ENCODE measurements around the gene ASS1.

Gene ASS1

GRCh38 chr9:130472184-130472705, 27.5 kb downstream of the ASS1 start:
- no peak overlapping the region for H3K27ac ChIP-seq (ENCODE audit: low read length)
- H3K27me3 ChIP-seq (ENCODE audit: control insufficient read depth, insufficient read depth, low read length) = peaks cover 16% of the 10 kb centered on the region
- H3K9me3 ChIP-seq (ENCODE audit: control insufficient read depth, low read depth, low read length) = no peaks in the 10 kb centered on the region
- H3K36me3 ChIP-seq (ENCODE audit: control insufficient read depth, low read depth, low read length) = no peaks in the 10 kb centered on the region
- peaks cover 29% of the 10 kb centered on the region for H3K4me1 ChIP-seq (ENCODE audit: control insufficient read depth, low read depth, low read length)
- H3K9ac ChIP-seq (ENCODE audit: low read length) = no peak overlapping the region
- H3K4me3 ChIP-seq (ENCODE audit: low read length) = no peak overlapping the region

GRCh38 chr9:130473009-130473408, 28.2 kb downstream of the ASS1 start:
- Histone ChIP-seq H3K27me3 (ENCODE audit: control insufficient read depth, insufficient read depth, low read length) (peaks cover 9% of the 10 kb centered on the region), H3K4me1 (ENCODE audit: control insufficient read depth, low read depth, low read length) (peaks cover 22% of the 10 kb centered on the region)

GRCh38 chr9:130473566-130473965, 28.8 kb downstream of the ASS1 start:
- no peak overlapping the region for H3K9ac ChIP-seq (ENCODE audit: low read length)
- no peak overlapping the region for H3K27ac ChIP-seq (ENCODE audit: low read length)
- H3K9me3 ChIP-seq (ENCODE audit: control insufficient read depth, low read depth, low read length) = no peaks in the 10 kb centered on the region

More at GRCh38 chr9:130473009-130473408, 28.2 kb downstream of the ASS1 start:
- Histone ChIP-seq H3K4me3 (ENCODE audit: low read length) (no peak overlapping the region), H3K9ac (ENCODE audit: low read length) (no peak overlapping the region), H3K9me3 (ENCODE audit: control insufficient read depth, low read depth, low read length) (no peaks in the 10 kb centered on the region), H3K27ac (ENCODE audit: low read length) (no peak overlapping the region), H3K36me3 (ENCODE audit: control insufficient read depth, low read depth, low read length) (no peaks in the 10 kb centered on the region)

GRCh38 chr9:130474106-130474505, 29.3 kb downstream of the ASS1 start:
- no peak overlapping the region for H3K4me3 ChIP-seq (ENCODE audit: low read length)
- peaks cover 6% of the 10 kb centered on the region for H3K27me3 ChIP-seq (ENCODE audit: control insufficient read depth, insufficient read depth, low read length)
- no peaks in the 10 kb centered on the region for H3K9me3 ChIP-seq (ENCODE audit: control insufficient read depth, low read depth, low read length)
- peaks cover 22% of the 10 kb centered on the region for H3K4me1 ChIP-seq (ENCODE audit: control insufficient read depth, low read depth, low read length)
- H3K9ac ChIP-seq (ENCODE audit: low read length) = no peak overlapping the region
- H3K36me3 ChIP-seq (ENCODE audit: control insufficient read depth, low read depth, low read length) = no peaks in the 10 kb centered on the region
- H3K27ac ChIP-seq (ENCODE audit: low read length) = no peak overlapping the region

More at GRCh38 chr9:130473566-130473965, 28.8 kb downstream of the ASS1 start:
- H3K4me3 ChIP-seq (ENCODE audit: low read length) = no peak overlapping the region
- H3K36me3 ChIP-seq (ENCODE audit: control insufficient read depth, low read depth, low read length) = no peaks in the 10 kb centered on the region
- H3K4me1 ChIP-seq (ENCODE audit: control insufficient read depth, low read depth, low read length) = peaks cover 22% of the 10 kb centered on the region
- peaks cover 6% of the 10 kb centered on the region for H3K27me3 ChIP-seq (ENCODE audit: control insufficient read depth, insufficient read depth, low read length)

- H3K4me3 ChIP-seq (ENCODE audit: low read length) = no peak overlapping the region
- H3K27ac ChIP-seq (ENCODE audit: low read length) = no peak overlapping the region
- H3K9me3 ChIP-seq (ENCODE audit: control insufficient read depth, low read depth, low read length) = no peaks in the 10 kb centered on the region
- peaks cover 22% of the 10 kb centered on the region for H3K4me1 ChIP-seq (ENCODE audit: control insufficient read depth, low read depth, low read length)
- peaks cover 6% of the 10 kb centered on the region for H3K27me3 ChIP-seq (ENCODE audit: control insufficient read depth, insufficient read depth, low read length)
- no peak overlapping the region for H3K9ac ChIP-seq (ENCODE audit: low read length)
- H3K36me3 ChIP-seq (ENCODE audit: control insufficient read depth, low read depth, low read length) = no peaks in the 10 kb centered on the region
These were observed 31.5 kb downstream of the ASS1 start for GRCh38 chr9:130476151-130476730.

- Histone ChIP-seq H3K9me3 (ENCODE audit: control insufficient read depth, low read depth, low read length) (no peaks in the 10 kb centered on the region), H3K9ac (ENCODE audit: low read length) (no peak overlapping the region), H3K36me3 (ENCODE audit: control insufficient read depth, low read depth, low read length) (no peaks in the 10 kb centered on the region), H3K4me3 (ENCODE audit: low read length) (no peak overlapping the region), H3K27ac (ENCODE audit: low read length) (no peak overlapping the region), H3K27me3 (ENCODE audit: control insufficient read depth, insufficient read depth, low read length) (peaks cover 6% of the 10 kb centered on the region), H3K4me1 (ENCODE audit: control insufficient read depth, low read depth, low read length) (peaks cover 17% of the 10 kb centered on the region)
These were observed 32.8 kb downstream of the ASS1 start for GRCh38 chr9:130477564-130477963.

GRCh38 chr9:130478152-130478551, 33.4 kb downstream of the ASS1 start:
- H3K27ac ChIP-seq (ENCODE audit: low read length) = no peak overlapping the region
- H3K4me1 ChIP-seq (ENCODE audit: control insufficient read depth, low read depth, low read length) = peaks cover 13% of the 10 kb centered on the region
- peaks cover 2% of the 10 kb centered on the region for H3K27me3 ChIP-seq (ENCODE audit: control insufficient read depth, insufficient read depth, low read length)
- no peaks in the 10 kb centered on the region for H3K36me3 ChIP-seq (ENCODE audit: control insufficient read depth, low read depth, low read length)
- no peak overlapping the region for H3K4me3 ChIP-seq (ENCODE audit: low read length)
- H3K9ac ChIP-seq (ENCODE audit: low read length) = no peak overlapping the region
- no peaks in the 10 kb centered on the region for H3K9me3 ChIP-seq (ENCODE audit: control insufficient read depth, low read depth, low read length)

- peaks cover 8% of the 10 kb centered on the region for H3K4me1 ChIP-seq (ENCODE audit: control insufficient read depth, low read depth, low read length)
- no peaks in the 10 kb centered on the region for H3K9me3 ChIP-seq (ENCODE audit: control insufficient read depth, low read depth, low read length)
- H3K9ac ChIP-seq (ENCODE audit: low read length) = no peak overlapping the region
- no peaks in the 10 kb centered on the region for H3K27me3 ChIP-seq (ENCODE audit: control insufficient read depth, insufficient read depth, low read length)
- H3K4me3 ChIP-seq (ENCODE audit: low read length) = no peak overlapping the region
- H3K36me3 ChIP-seq (ENCODE audit: control insufficient read depth, low read depth, low read length) = no peaks in the 10 kb centered on the region
- H3K27ac ChIP-seq (ENCODE audit: low read length) = no peak overlapping the region
These were observed 34.2 kb downstream of the ASS1 start for GRCh38 chr9:130478736-130479575.

- Histone ChIP-seq H3K27me3 (ENCODE audit: control insufficient read depth, insufficient read depth, low read length) (no peaks in the 10 kb centered on the region), H3K4me3 (ENCODE audit: low read length) (no peak overlapping the region), H3K9ac (ENCODE audit: low read length) (no peak overlapping the region), H3K9me3 (ENCODE audit: control insufficient read depth, low read depth, low read length) (no peaks in the 10 kb centered on the region), H3K36me3 (ENCODE audit: control insufficient read depth, low read depth, low read length) (no peaks in the 10 kb centered on the region), H3K27ac (ENCODE audit: low read length) (no peak overlapping the region), H3K4me1 (ENCODE audit: control insufficient read depth, low read depth, low read length) (peaks cover 2% of the 10 kb centered on the region)
These were observed 34.8 kb downstream of the ASS1 start for GRCh38 chr9:130479587-130479986.

- Histone ChIP-seq H3K27ac (ENCODE audit: low read length) (no peak overlapping the region), H3K9ac (ENCODE audit: low read length) (no peak overlapping the region), H3K27me3 (ENCODE audit: control insufficient read depth, insufficient read depth, low read length) (no peaks in the 10 kb centered on the region), H3K4me3 (ENCODE audit: low read length) (no peak overlapping the region), H3K4me1 (ENCODE audit: control insufficient read depth, low read depth, low read length) (no peaks in the 10 kb centered on the region), H3K36me3 (ENCODE audit: control insufficient read depth, low read depth, low read length) (no peaks in the 10 kb centered on the region), H3K9me3 (ENCODE audit: control insufficient read depth, low read depth, low read length) (no peaks in the 10 kb centered on the region)
These were observed 35.9 kb downstream of the ASS1 start for GRCh38 chr9:130480673-130481072.

- Histone ChIP-seq H3K9ac (ENCODE audit: low read length) (no peak overlapping the region), H3K27me3 (ENCODE audit: control insufficient read depth, insufficient read depth, low read length) (no peaks in the 10 kb centered on the region), H3K27ac (ENCODE audit: low read length) (no peak overlapping the region)
These were observed 37.7 kb downstream of the ASS1 start for GRCh38 chr9:130482463-130482862.

More at GRCh38 chr9:130482463-130482862, 37.7 kb downstream of the ASS1 start:
- Histone ChIP-seq H3K4me1 (ENCODE audit: control insufficient read depth, low read depth, low read length) (no peaks in the 10 kb centered on the region), H3K36me3 (ENCODE audit: control insufficient read depth, low read depth, low read length) (no peaks in the 10 kb centered on the region), H3K9me3 (ENCODE audit: control insufficient read depth, low read depth, low read length) (no peaks in the 10 kb centered on the region), H3K4me3 (ENCODE audit: low read length) (no peak overlapping the region)
